ENCODE measurements around the gene BIRC5.

DNA sequence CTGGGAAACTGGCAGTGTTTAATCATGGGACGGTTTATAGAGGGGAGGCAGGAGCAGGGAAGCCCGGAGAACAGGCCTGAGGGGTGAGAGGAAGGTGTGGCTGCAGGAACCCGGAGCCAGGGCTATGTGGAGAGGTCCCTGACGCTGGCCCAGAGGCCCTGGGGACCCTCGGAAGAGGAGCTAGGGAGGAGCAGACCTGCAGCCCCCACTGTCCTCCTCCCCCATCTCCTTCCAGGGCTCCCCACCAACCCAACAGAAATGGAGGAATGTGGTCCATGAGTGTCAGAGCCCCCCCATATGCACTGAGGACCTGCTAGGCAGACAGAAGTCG lies 37.7 kb downstream of the BIRC5 start:
- TF ChIP-seq POLR2A (IDR thresholded peaks at IDR 0.05), result no peak
- TF ChIP-seq, protein P1, sequence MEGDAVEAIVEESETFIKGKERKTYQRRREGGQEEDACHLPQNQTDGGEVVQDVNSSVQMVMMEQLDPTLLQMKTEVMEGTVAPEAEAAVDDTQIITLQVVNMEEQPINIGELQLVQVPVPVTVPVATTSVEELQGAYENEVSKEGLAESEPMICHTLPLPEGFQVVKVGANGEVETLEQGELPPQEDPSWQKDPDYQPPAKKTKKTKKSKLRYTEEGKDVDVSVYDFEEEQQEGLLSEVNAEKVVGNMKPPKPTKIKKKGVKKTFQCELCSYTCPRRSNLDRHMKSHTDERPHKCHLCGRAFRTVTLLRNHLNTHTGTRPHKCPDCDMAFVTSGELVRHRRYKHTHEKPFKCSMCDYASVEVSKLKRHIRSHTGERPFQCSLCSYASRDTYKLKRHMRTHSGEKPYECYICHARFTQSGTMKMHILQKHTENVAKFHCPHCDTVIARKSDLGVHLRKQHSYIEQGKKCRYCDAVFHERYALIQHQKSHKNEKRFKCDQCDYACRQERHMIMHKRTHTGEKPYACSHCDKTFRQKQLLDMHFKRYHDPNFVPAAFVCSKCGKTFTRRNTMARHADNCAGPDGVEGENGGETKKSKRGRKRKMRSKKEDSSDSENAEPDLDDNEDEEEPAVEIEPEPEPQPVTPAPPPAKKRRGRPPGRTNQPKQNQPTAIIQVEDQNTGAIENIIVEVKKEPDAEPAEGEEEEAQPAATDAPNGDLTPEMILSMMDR (IDR thresholded peaks at IDR 0.05), result no peak
